ENCODE data around the gene PLEKHH1. TPM values are rescaled to one million over a fixed set of nuclear protein-coding genes. Genes with fewer than 3 reads are reported as not detected.
"Not testable (repeated sequence)": the region's sequence is repeated elsewhere in the genome, so short reads cannot be mapped to it uniquely, and the experiment has no call there.

Gene PLEKHH1
- total RNA-seq, 2 donors from 2014 or later = 59.9 to 61.1 TPM

DNA sequence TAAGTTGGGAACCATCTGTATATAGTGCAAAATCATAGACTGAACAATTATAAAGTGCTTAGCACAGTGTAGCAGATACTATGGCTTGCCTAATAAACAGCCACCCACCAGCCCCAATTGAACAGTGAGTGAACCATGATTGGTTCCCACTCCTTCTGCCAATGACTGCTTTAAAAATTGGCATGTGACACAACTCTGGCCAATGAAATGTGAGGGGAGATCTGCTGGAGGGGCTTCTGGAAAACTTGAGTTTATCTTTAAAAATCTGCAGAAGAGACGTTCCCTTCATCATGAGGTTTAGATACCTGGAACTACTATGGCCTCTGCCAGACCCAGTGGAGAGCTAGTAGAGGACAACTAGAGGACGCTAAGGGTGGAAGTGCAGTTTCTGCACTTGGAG lies 62.3 kb downstream of the PLEKHH1 start:
- peaks cover 6% of the 10 kb centered on the region for H3K36me3 ChIP-seq (ENCODE audit: control insufficient read depth, insufficient read depth, low read length)
- H3K4me3 ChIP-seq (ENCODE audit: low read length) = no peak overlapping the region
- Mint-ChIP-seq H3K36me3 (ENCODE audit: low read depth) (peaks cover 24% of the 10 kb centered on the region), H3K4me3 (no peak overlapping the region), H3K4me1 (peaks cover 9% of the 10 kb centered on the region), H3K9me3 (peaks cover 3% of the 10 kb centered on the region), H3K27me3 (ENCODE audit: insufficient read depth) (peaks cover 5% of the 10 kb centered on the region), H3K27ac (no peak overlapping the region)
- 85 to 100% methylated on average over 2 of the region's 2 CpGs for WGBS, 2 experiments (ENCODE audit: insufficient coverage in 1 of 2, insufficient read length in 1 of 2)
- no peak overlapping the region for H3K27ac ChIP-seq (ENCODE audit: low read depth, low read length)
- TF ChIP-seq, protein P1, sequence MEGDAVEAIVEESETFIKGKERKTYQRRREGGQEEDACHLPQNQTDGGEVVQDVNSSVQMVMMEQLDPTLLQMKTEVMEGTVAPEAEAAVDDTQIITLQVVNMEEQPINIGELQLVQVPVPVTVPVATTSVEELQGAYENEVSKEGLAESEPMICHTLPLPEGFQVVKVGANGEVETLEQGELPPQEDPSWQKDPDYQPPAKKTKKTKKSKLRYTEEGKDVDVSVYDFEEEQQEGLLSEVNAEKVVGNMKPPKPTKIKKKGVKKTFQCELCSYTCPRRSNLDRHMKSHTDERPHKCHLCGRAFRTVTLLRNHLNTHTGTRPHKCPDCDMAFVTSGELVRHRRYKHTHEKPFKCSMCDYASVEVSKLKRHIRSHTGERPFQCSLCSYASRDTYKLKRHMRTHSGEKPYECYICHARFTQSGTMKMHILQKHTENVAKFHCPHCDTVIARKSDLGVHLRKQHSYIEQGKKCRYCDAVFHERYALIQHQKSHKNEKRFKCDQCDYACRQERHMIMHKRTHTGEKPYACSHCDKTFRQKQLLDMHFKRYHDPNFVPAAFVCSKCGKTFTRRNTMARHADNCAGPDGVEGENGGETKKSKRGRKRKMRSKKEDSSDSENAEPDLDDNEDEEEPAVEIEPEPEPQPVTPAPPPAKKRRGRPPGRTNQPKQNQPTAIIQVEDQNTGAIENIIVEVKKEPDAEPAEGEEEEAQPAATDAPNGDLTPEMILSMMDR (conservative IDR thresholded peaks at IDR 0.05) = no peak
- no peaks in the 10 kb centered on the region for H3K27me3 ChIP-seq (ENCODE audit: control insufficient read depth, insufficient read depth, low read length, poor library complexity, severe bottlenecking)
- no peak for DNase-seq
- H3K9me3 ChIP-seq (ENCODE audit: control insufficient read depth, low read length) = no peaks in the 10 kb centered on the region
- no peak overlapping the region for H3K9ac ChIP-seq (ENCODE audit: extremely low read depth, low read length, poor library complexity, severe bottlenecking)
- H3K4me1 ChIP-seq (ENCODE audit: control insufficient read depth, insufficient read depth, low read length) = no peaks in the 10 kb centered on the region

DNA sequence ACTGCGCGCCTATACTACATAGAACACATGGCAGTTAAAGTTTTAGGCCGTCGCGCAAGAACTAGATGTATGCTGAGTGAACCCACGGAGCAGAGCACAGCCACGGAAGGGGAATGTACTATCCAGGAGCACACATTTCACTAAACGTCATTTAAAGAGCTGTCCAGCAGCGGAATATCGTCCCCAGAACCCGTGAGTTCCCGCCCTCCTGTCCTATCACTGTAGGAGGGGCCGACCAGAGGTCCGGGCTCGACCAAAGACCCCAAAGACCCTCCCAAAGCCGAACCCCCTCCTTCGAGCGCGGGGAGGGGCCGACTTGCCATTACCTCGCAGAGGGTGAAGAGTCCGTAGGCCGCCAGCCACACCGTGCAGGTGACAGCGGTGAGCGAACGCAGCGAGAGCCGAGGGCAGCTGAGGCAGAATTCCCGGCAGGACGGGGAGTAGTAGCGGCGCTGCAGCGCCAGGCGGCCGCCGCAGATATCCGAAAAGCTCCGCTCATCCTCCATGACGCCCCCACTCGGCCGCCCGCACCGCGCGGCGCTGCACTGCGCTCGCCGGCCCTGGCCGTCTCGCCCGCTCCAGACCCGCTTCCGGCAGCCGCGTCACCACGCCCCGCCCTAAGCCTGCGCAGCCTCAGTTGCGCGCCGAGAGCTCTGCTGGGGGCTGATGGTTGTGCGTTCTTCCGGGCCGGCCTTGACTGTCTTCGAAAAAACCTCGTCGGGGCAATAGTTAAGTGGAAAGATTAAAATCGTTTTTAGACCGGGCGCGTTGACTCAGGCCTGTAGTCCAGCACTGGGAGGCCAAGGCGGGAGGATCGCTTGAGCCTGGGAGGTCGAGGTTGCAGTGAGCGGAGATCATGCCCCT lies 66.8 kb downstream of the PLEKHH1 start, which contains the start of gene PIGH:
Gene PIGH, minus strand, starts transcription at position 571 of the 864 bp plus-strand sequence. Its CDS starts 65 bp downstream, at position 506.
- WGBS, 2 experiments (ENCODE audit: insufficient coverage in 1 of 2, insufficient read length in 1 of 2) = 7 to 16% methylated on average over 32 to 77 of the region's 77 CpGs

DNA sequence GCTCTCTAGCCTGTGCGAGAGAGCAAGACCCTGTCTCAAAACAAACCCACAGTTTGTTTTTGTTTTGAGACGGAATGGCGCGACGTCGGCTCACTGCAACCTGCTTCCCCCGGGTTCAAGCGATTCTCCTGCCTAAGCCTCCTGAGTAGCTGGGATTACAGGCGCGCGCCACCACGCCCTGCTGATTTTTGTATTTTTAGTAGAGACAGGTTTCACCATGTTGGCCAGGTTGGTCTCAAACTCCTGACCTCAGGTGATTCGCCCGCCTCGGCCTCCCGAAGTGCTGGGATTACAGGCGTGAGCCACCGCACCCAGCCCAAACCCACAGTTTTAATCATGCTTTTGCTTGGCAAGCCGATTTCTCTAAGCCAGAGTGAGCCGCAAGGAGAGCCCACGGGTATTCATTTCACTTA lies 67.5 kb downstream of the PLEKHH1 start:
- not testable (repeated sequence) for H3K36me3 ChIP-seq (ENCODE audit: control insufficient read depth, insufficient read depth, low read length); H3K27me3 ChIP-seq (ENCODE audit: control insufficient read depth, insufficient read depth, low read length, poor library complexity, severe bottlenecking); H3K9ac ChIP-seq (ENCODE audit: extremely low read depth, low read length, poor library complexity, severe bottlenecking); H3K9me3 Mint-ChIP-seq; H3K36me3 Mint-ChIP-seq (ENCODE audit: low read depth); H3K4me1 Mint-ChIP-seq; H3K4me1 ChIP-seq (ENCODE audit: control insufficient read depth, insufficient read depth, low read length); H3K9me3 ChIP-seq (ENCODE audit: control insufficient read depth, low read length); DNase-seq; H3K27ac ChIP-seq (ENCODE audit: low read depth, low read length)
- WGBS, 2 experiments (ENCODE audit: insufficient coverage in 1 of 2, insufficient read length in 1 of 2) = 86 to 92% methylated on average over 17 to 21 of the region's 21 CpGs
- peak overlapping the region; percentile 97 for H3K27ac Mint-ChIP-seq
- peak overlapping the region; percentile 94 for H3K4me3 ChIP-seq (ENCODE audit: low read length)
- peak overlapping the region; percentile 88 for H3K4me3 Mint-ChIP-seq
- peaks cover 27% of the 10 kb centered on the region for H3K27me3 Mint-ChIP-seq (ENCODE audit: insufficient read depth)

More for the DNA sequence above, 66.8 kb downstream of the PLEKHH1 start, which contains the start of gene PIGH:
- H3K27ac Mint-ChIP-seq = peak within 1 kb of the TSS; percentile 97
- peaks cover 7% of the 10 kb centered on the region for H3K9me3 Mint-ChIP-seq
- Histone ChIP-seq H3K9ac (ENCODE audit: extremely low read depth, low read length, poor library complexity, severe bottlenecking) (peak within 1 kb of the TSS; percentile 29), H3K36me3 (ENCODE audit: control insufficient read depth, insufficient read depth, low read length) (no peaks in the 10 kb centered on the region), H3K4me1 (ENCODE audit: control insufficient read depth, insufficient read depth, low read length) (no peaks in the 10 kb centered on the region), H3K9me3 (ENCODE audit: control insufficient read depth, low read length) (no peaks in the 10 kb centered on the region), H3K27me3 (ENCODE audit: control insufficient read depth, insufficient read depth, low read length, poor library complexity, severe bottlenecking) (no peaks in the 10 kb centered on the region), H3K4me3 (ENCODE audit: low read length) (peak within 1 kb of the TSS; percentile 94), H3K27ac (ENCODE audit: low read depth, low read length) (no peak within 1 kb of the TSS)
- peak; percentile 98 for DNase-seq
- H3K27me3 Mint-ChIP-seq (ENCODE audit: insufficient read depth) = peaks cover 26% of the 10 kb centered on the region
- H3K4me3 Mint-ChIP-seq = peak within 1 kb of the TSS; percentile 88
- peaks cover 3% of the 10 kb centered on the region for H3K36me3 Mint-ChIP-seq (ENCODE audit: low read depth)
- TF ChIP-seq, protein P1 (conservative IDR thresholded peaks at IDR 0.05) = peak; percentile 90
- H3K4me1 Mint-ChIP-seq = peaks cover 9% of the 10 kb centered on the region
